HUDEP-2 (cell line): ENCODE measurements around the gene NPHS1.
A peak's percentile ranks its signal among the peaks of the same experiment; 100 is the strongest.
"Not testable (repeated sequence)": the region's sequence is repeated elsewhere in the genome, so short reads cannot be mapped to it uniquely, and the experiment has no call there.

Source experiments
- DNase-seq, 76 experiments: peaks; one replicate each; lab custom pipeline; 2025; ENCODE audit not compliant: unreplicated experiment in 76 of 76; lab: John Stamatoyannopoulos, UW

NPHS1 gene

DNA sequence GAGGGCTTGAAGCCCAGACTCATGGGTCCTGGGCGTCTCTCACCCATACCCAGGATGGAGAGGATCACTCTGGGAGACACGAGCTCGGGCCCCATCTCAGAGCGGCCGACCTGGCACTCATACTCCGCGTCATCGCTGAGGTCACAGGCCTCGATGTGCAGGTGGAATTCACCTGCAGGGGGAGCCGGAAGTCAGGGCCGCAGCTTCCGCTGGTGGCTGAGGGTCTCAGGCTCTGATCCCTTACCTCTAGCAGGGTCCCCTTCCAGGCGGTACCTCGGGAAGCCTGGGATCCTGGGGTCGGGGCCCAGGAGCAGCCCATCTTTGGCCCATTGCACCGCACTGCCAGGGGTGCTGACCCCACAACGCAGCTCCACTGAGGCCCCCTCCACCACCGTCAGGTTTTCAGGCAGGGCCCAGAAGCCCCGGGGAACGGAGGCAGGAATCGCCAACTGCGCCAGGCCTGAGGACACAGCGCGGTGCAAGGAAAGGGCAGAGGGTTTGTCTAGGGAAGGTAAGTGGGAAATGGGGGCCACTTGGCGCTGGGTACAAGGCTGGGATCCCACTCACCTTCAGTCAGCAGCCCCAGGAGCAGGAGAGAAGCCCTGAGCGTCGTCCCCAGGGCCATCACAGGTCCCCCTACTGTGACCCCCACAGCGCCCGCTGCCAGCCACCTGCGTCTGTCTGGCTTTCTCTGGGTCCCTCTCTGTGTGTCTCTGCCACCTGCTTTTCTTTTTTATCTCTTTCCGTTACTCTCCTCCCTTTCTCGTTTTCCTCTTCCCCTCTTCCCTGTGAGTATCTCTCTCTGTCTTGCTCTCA, 883 bp downstream of the NPHS1 start:
- DNase-seq: no peak

DNA sequence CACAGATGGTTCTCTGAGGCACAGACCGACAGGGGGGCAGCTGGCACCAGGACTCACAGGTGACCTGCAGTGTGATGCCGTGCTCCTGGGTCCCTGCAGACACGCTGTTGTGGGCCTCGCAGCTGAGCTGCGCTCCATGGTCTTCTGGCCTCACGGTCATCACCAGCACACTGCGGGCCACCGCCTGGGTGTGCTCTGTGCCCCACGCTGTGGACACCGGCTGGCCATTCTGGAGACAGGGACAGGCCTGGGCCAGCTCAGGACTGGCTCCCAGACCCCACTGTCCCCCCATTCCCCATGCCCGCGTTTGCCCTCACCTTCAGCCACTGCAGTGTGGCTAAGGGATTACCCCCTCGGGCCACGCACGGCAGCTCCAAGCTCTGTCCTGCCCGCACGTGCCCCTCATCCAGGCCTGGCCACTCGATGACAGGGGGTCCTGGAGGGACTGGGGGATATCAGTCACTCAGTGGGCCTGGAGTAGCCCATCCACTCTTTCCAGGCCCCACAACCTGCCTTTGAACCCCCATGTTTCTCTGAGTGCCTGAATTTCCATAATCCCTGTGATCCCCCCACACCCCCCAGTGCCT, 3.3 kb downstream of the NPHS1 start:
- DNase-seq: no peak

- DNase-seq: no peak
Measured at GRCh38 chr19:35848486-35848885, 3.8 kb downstream of the NPHS1 start.

- DNase-seq: no peak
Measured at GRCh38 chr19:35847911-35848310, 4.4 kb downstream of the NPHS1 start.

- peak in 2 of 76 experiments; percentile 10 to 13 for DNase-seq
Measured at GRCh38 chr19:35846038-35846668, 6.2 kb downstream of the NPHS1 start.

GRCh38 chr19:35845215-35846037, 6.9 kb downstream of the NPHS1 start:
- DNase-seq: peak in 35 of 76 experiments; percentile 5 to 51 (median 24)

- DNase-seq: no peak
Measured at GRCh38 chr19:35844482-35845214, 7.7 kb downstream of the NPHS1 start.

DNA sequence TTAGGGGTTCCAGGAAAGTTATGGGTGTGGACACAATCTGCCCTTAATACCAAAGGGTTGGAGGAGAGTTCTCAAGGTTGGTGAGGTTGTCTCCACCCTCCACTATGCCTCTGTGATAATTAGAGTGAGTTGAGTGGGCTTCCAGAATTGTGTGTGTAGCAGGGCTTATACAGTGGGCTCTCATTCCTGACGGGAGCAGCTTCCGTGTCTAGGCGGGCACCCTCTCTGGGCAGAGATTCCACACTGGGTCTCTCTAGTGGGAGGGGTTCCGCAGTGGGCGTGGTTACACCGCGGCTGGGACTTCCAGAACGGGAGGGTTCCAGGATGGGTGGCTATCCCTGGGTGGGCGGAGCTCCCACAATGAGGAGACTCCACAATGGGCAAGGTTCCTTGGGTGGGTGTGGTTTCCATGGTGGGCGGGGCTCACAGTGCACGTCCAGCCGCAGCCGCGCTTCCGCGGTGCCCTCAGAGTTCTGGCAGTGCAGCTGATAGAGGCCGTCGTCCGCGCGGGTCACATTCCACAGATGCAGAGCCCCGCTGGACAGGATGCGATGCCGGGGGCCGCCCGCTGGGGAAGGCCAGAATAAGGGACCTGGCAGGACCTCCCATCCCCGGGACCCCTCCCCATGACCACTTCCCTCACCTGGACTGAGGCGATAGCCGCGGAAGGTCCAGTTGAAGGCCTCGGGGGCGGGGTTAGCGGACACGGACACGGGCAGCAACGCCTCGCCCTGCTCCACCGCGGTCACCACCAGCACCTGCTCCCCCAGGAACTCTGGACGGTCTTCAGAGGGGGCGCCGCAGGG, 8.4 kb downstream of the NPHS1 start:
- peak in 30 of 76 experiments; percentile 4 to 55 (median 35) for DNase-seq

DNA sequence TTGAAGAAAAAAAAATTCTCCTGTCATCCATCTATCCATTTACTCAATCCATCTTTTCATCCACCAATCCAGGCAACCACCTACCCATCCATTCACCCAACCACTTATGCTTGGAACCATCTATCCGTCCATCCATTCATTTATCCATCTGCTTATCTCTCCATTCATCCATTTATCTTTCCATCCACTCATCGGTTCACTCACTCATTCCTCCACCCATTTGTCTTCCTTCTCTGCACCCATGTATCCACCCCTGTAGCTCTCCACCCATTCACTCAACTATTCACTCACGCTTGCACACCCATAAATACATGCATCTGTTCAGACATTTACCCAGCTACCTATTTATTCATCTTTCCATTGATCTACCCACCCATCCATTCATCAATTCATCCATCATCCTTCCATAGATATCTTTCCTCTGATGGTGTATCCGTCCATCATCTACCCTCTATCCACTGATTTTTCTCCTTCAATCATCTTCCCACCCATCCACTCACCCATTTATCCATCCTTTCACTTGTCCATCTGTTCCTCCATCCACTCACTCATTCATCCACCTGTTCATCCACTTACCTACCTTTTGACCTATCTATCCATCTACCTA, 9.5 kb downstream of the NPHS1 start:
- no peak for DNase-seq

DNA sequence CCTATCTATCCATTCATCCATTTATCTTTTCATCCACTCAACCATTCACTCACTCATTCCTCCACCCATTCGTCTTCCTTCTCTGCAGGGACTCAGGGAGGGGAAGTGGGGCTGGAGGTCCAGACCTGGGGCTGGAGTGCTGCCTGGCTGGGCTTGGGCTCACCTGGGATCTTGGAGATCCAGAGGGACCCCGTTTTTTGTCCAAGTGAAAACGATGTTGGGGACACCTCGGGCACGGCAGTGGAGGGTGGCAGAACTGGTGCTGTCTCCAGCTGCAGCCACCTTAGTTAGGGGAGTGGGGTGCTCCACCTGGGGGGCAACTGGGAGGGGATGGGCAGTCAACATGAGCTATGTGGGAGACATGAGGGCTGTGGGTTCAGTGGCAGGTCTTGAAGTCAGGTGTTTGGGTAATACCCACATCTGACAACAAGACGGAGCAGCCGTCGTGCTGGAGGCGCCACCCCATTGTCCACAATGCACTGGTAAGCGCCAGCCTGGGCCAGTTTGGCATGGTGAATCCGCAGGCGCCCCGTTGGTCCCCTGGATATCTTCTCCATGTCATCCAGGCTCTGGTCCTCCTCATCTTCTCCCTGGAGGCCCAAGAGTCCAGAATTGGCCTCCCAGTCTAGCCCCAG, 10.2 kb downstream of the NPHS1 start:
- DNase-seq: no peak

GRCh38 chr19:35836096-35836495, 16.2 kb downstream of the NPHS1 start:
- DNase-seq: not testable (repeated sequence)

DNA sequence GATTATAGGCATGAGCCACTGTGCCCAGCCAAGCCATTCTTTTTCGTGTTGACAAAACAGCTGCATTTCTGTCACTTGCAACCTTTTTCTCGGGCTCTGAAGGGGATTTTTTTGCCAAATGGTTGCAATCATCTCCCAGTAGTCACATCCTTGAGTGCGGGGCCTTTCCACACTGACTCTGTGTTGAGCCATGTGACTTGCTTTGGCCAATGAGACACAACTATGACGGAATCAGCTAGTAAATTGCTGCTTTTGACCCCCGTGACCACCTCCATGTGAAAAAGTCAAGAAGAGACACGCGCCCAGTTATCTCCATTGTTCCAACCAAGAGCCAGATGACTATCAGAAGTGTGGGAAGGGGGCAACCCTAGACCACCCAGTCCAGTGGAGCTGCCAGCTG, 18.3 kb downstream of the NPHS1 start:
- DNase-seq: no peak

GRCh38 chr19:35832054-35832453, 20.2 kb downstream of the NPHS1 start:
- no peak for DNase-seq

DNA sequence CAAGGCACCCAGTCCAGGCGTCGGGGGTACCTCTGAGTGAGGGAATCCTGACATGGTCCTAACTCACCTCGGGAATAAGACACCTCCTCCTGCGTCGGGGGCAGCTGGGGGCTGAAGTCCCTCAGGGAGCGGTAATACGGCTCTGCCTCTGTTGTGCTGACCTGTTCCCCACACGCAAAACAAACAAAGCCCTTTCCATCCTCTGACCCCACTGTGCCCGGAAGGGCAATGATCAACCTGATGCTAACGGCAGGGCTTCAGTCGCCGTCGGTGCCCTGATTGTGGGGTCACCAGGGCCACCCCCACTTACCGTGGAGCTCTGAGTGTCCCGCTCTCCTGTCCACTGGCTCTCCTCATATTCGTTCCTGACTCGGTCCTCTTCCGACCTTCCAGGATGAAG, 21.3 kb downstream of the NPHS1 start:
- DNase-seq: no peak

- peak in 54 of 76 experiments; percentile 14 to 75 (median 49) for DNase-seq
Measured at GRCh38 chr19:35828692-35829301, 23.5 kb downstream of the NPHS1 start.

DNA sequence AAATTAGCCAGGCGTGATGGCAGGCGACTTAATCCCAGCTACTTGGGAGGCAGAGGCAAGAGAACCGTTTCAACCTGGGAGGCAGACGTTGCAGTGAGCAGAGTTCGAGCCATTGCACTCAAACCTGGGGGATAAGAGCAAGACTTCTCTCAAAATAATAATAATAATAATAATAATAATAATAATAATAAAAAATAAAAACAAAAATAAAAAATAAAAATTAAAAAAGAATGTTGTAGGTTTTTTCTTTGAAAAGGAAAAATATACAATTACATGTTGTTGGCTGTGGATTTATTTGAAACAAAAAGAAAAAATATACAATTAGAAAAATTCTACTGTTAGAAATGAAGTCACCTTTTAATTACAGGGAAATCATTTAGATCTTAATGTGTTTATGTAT, 28.2 kb downstream of the NPHS1 start:
- no peak for DNase-seq

DNA sequence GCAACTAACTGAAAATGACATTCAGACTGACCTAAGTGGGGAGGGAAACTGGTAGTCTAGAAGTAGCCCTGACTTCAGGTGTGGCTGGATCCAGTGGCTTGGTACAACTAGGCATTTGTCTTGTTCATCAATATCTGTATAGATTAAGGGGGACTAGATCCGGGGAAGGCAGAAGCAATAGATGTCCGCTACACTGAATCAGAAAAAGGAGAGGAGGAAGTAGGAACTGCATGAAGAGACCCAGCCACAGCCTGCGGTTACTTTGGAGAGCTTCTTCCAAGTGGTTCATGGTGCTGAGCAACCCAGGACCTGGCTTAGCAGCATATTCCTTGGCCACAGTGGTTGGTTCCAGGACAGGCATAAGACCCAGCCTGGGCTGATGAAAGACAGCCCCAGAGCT, 29.7 kb downstream of the NPHS1 start:
- DNase-seq: no peak

DNA sequence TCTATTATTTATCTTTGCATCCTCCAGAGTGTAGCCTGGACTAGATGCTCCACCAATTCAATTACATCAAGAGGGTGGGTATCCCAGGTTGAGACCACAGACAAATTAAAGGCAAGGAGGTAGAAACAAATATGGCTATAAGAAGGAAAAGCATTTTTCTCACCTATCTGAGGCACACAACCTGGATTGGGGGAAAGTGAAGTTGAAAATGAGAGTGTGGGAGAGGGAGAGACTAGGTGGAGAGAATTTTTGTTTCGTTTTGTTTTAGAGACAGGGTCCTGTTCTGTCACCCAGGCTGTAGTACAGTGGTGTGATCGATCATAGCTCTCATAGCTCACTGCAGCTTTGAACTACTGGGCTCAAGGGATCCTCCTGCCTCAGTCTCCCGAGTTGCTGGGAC, 33.9 kb downstream of the NPHS1 start:
- DNase-seq: no peak
